ENCODE measurements around the gene DENND4A.

Gene DENND4A

DNA sequence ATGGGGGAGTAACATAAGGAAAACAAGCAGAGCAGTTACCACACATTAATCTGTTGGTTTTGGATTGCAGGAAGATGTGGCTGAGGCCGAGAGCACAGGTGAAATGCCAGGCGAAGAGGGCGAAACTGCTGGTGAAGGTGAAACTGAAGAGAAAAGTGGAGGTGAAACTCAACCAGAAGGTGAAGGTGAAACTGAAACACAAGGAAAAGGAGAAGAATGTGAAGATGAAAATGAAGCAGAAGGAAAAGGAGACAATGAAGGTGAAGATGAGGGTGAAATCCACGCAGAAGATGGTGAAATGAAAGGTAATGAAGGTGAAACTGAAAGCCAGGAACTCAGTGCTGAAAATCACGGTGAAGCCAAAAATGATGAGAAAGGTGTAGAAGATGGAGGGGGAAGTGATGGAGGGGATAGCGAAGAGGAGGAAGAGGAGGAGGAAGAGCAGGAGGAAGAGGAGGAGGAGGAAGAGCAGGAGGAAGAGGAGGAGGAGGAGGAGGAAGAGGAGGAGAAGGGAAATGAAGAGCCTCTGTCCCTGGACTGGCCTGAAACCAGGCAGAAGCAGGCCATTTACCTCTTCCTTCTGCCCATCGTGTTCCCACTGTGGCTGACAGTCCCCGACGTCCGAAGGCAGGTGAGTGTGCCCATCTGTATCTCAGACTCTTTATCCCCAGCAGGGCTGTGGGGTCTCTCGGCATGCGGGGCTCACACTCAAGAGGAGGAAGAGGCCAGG, 141.6 kb downstream of the DENND4A start:
- H3K4me3 ChIP-seq (ENCODE audit: low read depth, low read length): no peak overlapping the region
- TF ChIP-seq, protein P1, sequence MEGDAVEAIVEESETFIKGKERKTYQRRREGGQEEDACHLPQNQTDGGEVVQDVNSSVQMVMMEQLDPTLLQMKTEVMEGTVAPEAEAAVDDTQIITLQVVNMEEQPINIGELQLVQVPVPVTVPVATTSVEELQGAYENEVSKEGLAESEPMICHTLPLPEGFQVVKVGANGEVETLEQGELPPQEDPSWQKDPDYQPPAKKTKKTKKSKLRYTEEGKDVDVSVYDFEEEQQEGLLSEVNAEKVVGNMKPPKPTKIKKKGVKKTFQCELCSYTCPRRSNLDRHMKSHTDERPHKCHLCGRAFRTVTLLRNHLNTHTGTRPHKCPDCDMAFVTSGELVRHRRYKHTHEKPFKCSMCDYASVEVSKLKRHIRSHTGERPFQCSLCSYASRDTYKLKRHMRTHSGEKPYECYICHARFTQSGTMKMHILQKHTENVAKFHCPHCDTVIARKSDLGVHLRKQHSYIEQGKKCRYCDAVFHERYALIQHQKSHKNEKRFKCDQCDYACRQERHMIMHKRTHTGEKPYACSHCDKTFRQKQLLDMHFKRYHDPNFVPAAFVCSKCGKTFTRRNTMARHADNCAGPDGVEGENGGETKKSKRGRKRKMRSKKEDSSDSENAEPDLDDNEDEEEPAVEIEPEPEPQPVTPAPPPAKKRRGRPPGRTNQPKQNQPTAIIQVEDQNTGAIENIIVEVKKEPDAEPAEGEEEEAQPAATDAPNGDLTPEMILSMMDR (IDR thresholded peaks at IDR 0.05; ENCODE audit: borderline replicate concordance, insufficient read depth, low read depth, low read length): no peak

DNA sequence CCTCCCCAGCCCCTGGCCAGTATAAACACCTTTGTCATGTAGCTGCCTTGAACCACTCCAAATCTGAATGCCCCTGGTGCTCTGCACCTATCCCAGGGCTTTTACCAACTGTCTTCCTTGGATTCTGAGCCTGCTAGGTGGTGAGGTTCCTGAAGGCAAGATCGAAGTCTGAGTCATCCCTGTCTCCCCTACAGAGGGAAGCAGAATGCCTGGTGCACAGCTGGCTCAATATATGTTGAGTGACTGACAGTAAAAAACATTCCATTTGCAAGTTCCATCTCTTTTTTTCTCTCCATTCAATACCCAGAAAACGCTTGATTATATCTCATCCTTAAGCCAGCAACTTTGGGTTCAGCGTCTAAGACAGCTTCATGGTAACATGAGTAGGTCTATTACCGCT, 145.6 kb downstream of the DENND4A start:
- no peak overlapping the region for H3K4me3 ChIP-seq (ENCODE audit: low read depth, low read length)
- TF ChIP-seq, protein P1 (IDR thresholded peaks at IDR 0.05; ENCODE audit: borderline replicate concordance, insufficient read depth, low read depth, low read length): no peak

DNA sequence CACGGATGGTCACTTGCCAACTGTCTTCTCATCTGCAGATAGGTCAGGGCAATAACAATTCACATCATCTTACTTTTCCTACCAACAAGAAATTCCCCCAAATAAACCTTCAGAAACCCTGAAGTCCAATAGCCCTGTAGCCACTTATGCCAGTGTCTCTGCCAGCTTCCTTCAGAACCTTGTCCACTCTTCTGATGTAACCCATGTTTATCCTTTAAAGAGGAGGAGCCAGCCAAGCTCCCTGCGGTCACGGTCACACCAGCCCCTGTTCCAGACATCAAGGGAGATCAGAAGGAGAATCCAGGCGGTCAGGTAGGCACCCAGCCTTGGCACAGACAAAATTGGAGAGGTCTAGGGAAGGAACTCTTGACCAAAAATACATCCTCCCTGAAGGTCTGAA, 146.7 kb downstream of the DENND4A start:
- TF ChIP-seq, protein P1 (IDR thresholded peaks at IDR 0.05; ENCODE audit: borderline replicate concordance, insufficient read depth, low read depth, low read length): no peak
- H3K4me3 ChIP-seq (ENCODE audit: low read depth, low read length): no peak overlapping the region

DNA sequence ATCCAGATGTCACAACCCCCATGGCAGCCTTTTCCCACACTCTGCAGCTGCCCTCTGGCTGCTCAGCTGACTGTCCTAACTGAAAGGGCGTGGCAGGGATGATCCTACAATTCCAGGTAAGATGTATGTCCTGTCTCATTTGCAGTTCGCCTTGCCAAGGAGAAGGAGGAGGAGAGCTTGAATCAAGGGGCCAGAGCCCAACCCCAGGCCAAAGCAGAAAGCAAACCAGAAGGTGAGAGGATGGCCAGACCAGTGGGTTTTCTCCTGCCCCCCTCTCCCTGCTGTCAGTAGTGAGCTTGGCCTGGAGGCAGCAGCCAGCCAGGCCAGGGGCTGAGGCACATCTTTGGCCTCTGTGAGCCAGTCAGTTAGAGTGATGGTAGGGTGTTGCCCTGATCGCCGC, 147.8 kb downstream of the DENND4A start:
- TF ChIP-seq, protein P1 (IDR thresholded peaks at IDR 0.05; ENCODE audit: borderline replicate concordance, insufficient read depth, low read depth, low read length): no peak
- no peak overlapping the region for H3K4me3 ChIP-seq (ENCODE audit: low read depth, low read length)

GRCh38 chr15:65642594-65642993, 149.5 kb downstream of the DENND4A start:
- TF ChIP-seq, protein P1 (IDR thresholded peaks at IDR 0.05; ENCODE audit: borderline replicate concordance, insufficient read depth, low read depth, low read length): no peak
- H3K4me3 ChIP-seq (ENCODE audit: low read depth, low read length): no peak overlapping the region

GRCh38 chr15:65641768-65642475, 150.2 kb downstream of the DENND4A start:
- TF ChIP-seq, protein P1 (IDR thresholded peaks at IDR 0.05; ENCODE audit: borderline replicate concordance, insufficient read depth, low read depth, low read length): no peak

GRCh38 chr15:65639509-65639908, 152.6 kb downstream of the DENND4A start:
- H3K4me3 ChIP-seq (ENCODE audit: low read depth, low read length): no peak overlapping the region
- TF ChIP-seq, protein P1 (IDR thresholded peaks at IDR 0.05; ENCODE audit: borderline replicate concordance, insufficient read depth, low read depth, low read length): no peak

More at GRCh38 chr15:65641768-65642475, 150.2 kb downstream of the DENND4A start:
- no peak overlapping the region for H3K4me3 ChIP-seq (ENCODE audit: low read depth, low read length)
